Measurements from ENCODE around the gene USP36.

USP36 gene

GRCh38 chr17:78862073-78863023 is 21.7 kb upstream of the USP36 start:
- no peaks in the 10 kb centered on the region for H3K36me3 ChIP-seq (replicated peaks)
- no peaks in the 10 kb centered on the region for H3K9me3 ChIP-seq
- peaks cover 3% of the 10 kb centered on the region; the same call in 1 of the 2 replicates for H3K4me1 ChIP-seq
- no peak for DNase-seq (ENCODE audit: low spot score in 2 of 2)
- no peak overlapping the region for H3K4me3 ChIP-seq
- in situ Hi-C loops (cut with MboI; ENCODE audit: low sequenced_read_pairs): loop anchor here (5.0 kb wide), 1 partner anchor 105 kb away; no protein-coding TSS in a partner anchor
- H3K27me3 ChIP-seq (ENCODE audit: low read depth): no peaks in the 10 kb centered on the region

GRCh38 chr17:78861229-78861628 is 20.6 kb upstream of the USP36 start:
- in situ Hi-C loops (cut with MboI; ENCODE audit: low sequenced_read_pairs): loop anchor here (5.0 kb wide), 1 partner anchor 106 kb away; no protein-coding TSS in a partner anchor
- Histone ChIP-seq H3K9me3 (no peaks in the 10 kb centered on the region), H3K27me3 (ENCODE audit: low read depth) (no peaks in the 10 kb centered on the region), H3K36me3 (replicated peaks) (no peaks in the 10 kb centered on the region), H3K4me3 (no peak overlapping the region), H3K4me1 (peaks cover 3% of the 10 kb centered on the region; the same call in 1 of the 2 replicates)
- no peak for DNase-seq (ENCODE audit: low spot score in 2 of 2)

GRCh38 chr17:78859051-78859450 is 18.4 kb upstream of the USP36 start:
- no peaks in the 10 kb centered on the region for H3K4me1 ChIP-seq
- H3K4me3 ChIP-seq: no peak overlapping the region
- no peaks in the 10 kb centered on the region for H3K9me3 ChIP-seq
- DNase-seq (ENCODE audit: low spot score in 2 of 2): no peak
- in situ Hi-C loops (cut with MboI; ENCODE audit: low sequenced_read_pairs): no loop called here
- H3K27me3 ChIP-seq (ENCODE audit: low read depth): no peaks in the 10 kb centered on the region
- H3K36me3 ChIP-seq (replicated peaks): no peaks in the 10 kb centered on the region

GRCh38 chr17:78857266-78857665 is 16.7 kb upstream of the USP36 start:
- no peaks in the 10 kb centered on the region for H3K9me3 ChIP-seq
- H3K27me3 ChIP-seq (ENCODE audit: low read depth): no peaks in the 10 kb centered on the region
- no peaks in the 10 kb centered on the region for H3K36me3 ChIP-seq (replicated peaks)
- in situ Hi-C loops (cut with MboI; ENCODE audit: low sequenced_read_pairs): no loop called here
- no peaks in the 10 kb centered on the region for H3K4me1 ChIP-seq
- H3K4me3 ChIP-seq: no peak overlapping the region
- no peak for DNase-seq (ENCODE audit: low spot score in 2 of 2)

DNA sequence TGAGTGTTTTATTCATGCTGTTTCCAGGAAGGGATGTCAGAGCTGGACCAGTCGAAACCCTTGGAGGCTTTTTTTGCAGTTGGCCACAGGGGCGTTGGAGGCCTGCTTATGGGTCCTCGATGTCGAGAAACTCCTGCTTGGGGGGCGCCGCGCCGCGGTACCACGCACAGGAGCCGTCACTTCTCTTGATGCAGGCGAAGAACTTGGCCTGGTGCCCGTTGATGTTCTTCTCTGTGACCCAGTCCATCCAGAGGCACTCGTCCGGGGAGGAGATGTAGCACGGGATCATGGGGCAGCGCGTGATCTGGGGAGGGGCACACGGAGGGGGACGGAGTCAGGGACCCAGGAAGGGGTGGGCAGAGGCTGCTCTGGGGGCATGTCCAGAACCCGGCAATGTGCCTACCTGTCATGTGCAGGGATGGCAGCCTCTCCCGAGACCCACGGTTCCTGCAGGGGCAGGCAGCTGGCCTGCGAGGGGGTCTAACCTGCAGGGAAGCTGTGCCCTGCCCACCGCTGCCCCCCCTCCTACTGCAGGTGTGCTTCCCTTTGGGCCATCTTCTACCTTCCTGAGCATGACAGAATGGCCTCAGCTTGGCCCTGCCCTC is 15.0 kb upstream of the USP36 start:
- in situ Hi-C loops (cut with MboI; ENCODE audit: low sequenced_read_pairs): no loop called here
- DNase-seq (ENCODE audit: low spot score in 2 of 2): no peak
- Histone ChIP-seq H3K36me3 (replicated peaks) (no peaks in the 10 kb centered on the region), H3K27me3 (ENCODE audit: low read depth) (no peaks in the 10 kb centered on the region), H3K4me1 (no peaks in the 10 kb centered on the region), H3K9me3 (no peaks in the 10 kb centered on the region), H3K4me3 (no peak overlapping the region)

DNA sequence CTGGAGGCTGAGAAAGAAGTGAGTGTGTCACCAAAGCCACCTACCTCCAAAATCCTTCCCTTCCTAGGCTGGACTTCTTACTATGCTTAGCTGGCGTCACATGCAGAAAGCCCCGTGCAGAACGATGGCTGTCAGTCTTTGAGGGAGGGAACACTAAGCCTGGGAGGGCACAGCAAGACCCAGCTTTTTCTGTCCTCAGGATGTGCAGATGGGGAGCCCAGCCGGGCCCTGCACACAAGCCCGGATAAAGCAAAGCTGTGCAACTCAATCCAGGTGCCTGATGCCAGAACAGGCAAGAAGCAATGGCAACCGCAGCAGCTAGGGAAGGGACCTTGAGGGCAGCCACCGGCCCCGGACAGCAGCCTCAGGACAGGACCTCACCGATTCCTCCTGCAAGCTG is 13.9 kb upstream of the USP36 start:
- H3K36me3 ChIP-seq (replicated peaks): no peaks in the 10 kb centered on the region
- in situ Hi-C loops (cut with MboI; ENCODE audit: low sequenced_read_pairs): no loop called here
- H3K27me3 ChIP-seq (ENCODE audit: low read depth): no peaks in the 10 kb centered on the region
- H3K9me3 ChIP-seq: no peaks in the 10 kb centered on the region
- no peak for DNase-seq (ENCODE audit: low spot score in 2 of 2)
- no peak overlapping the region for H3K4me3 ChIP-seq
- no peaks in the 10 kb centered on the region for H3K4me1 ChIP-seq

GRCh38 chr17:78853926-78854394 is 13.3 kb upstream of the USP36 start:
- Histone ChIP-seq H3K27me3 (ENCODE audit: low read depth) (no peaks in the 10 kb centered on the region), H3K36me3 (replicated peaks) (no peaks in the 10 kb centered on the region), H3K9me3 (no peaks in the 10 kb centered on the region), H3K4me3 (no peak overlapping the region), H3K4me1 (no peaks in the 10 kb centered on the region)
- in situ Hi-C loops (cut with MboI; ENCODE audit: low sequenced_read_pairs): no loop called here
- DNase-seq (ENCODE audit: low spot score in 2 of 2): no peak

- Histone ChIP-seq H3K27me3 (ENCODE audit: low read depth) (no peaks in the 10 kb centered on the region), H3K4me3 (no peak overlapping the region), H3K36me3 (replicated peaks) (no peaks in the 10 kb centered on the region), H3K4me1 (no peaks in the 10 kb centered on the region), H3K9me3 (no peaks in the 10 kb centered on the region)
- DNase-seq (ENCODE audit: low spot score in 2 of 2): peak in 1 of 2 experiments; percentile 17
- in situ Hi-C loops (cut with MboI; ENCODE audit: low sequenced_read_pairs): no loop called here
These were observed 12.1 kb upstream of the USP36 start for GRCh38 chr17:78852709-78853121.

- DNase-seq (ENCODE audit: low spot score in 2 of 2): no peak
- Histone ChIP-seq H3K9me3 (no peaks in the 10 kb centered on the region), H3K4me3 (no peak overlapping the region), H3K4me1 (no peaks in the 10 kb centered on the region), H3K36me3 (replicated peaks) (no peaks in the 10 kb centered on the region), H3K27me3 (ENCODE audit: low read depth) (no peaks in the 10 kb centered on the region)
- in situ Hi-C loops (cut with MboI; ENCODE audit: low sequenced_read_pairs): no loop called here
These were observed 8.4 kb upstream of the USP36 start for GRCh38 chr17:78849026-78849425.

DNA sequence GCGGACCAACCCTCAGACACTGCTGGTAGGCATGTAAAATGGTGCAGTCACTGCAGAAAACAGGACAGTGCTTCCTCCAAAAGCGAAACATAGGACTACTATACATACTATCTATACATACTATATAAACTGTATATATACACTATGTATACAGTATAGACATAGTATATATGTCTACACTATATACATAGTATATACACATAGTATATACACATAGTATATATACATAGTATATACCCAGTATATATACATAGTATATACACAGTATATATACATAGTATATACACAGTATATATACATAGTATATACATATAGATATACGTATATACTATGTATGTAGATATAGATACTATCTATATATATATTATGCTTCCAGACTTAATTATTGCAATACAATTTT is 6.4 kb upstream of the USP36 start:
- DNase-seq (ENCODE audit: low spot score in 2 of 2): no peak
- H3K36me3 ChIP-seq (replicated peaks): no peaks in the 10 kb centered on the region
- H3K4me3 ChIP-seq: no peak overlapping the region
- H3K9me3 ChIP-seq: no peaks in the 10 kb centered on the region
- H3K27me3 ChIP-seq (ENCODE audit: low read depth): no peaks in the 10 kb centered on the region
- no peaks in the 10 kb centered on the region for H3K4me1 ChIP-seq
- in situ Hi-C loops (cut with MboI; ENCODE audit: low sequenced_read_pairs): no loop called here

GRCh38 chr17:78844301-78845005 is 3.8 kb upstream of the USP36 start:
- no peak overlapping the region for H3K4me3 ChIP-seq
- DNase-seq (ENCODE audit: low spot score in 2 of 2): no peak
- no peaks in the 10 kb centered on the region; the same call in 1 of the 2 replicates for H3K4me1 ChIP-seq
- in situ Hi-C loops (cut with MboI; ENCODE audit: low sequenced_read_pairs): no loop called here
- no peaks in the 10 kb centered on the region; the same call in 1 of the 2 replicates for H3K36me3 ChIP-seq (replicated peaks)
- no peaks in the 10 kb centered on the region for H3K27me3 ChIP-seq (ENCODE audit: low read depth)
- H3K9me3 ChIP-seq: no peaks in the 10 kb centered on the region

DNA sequence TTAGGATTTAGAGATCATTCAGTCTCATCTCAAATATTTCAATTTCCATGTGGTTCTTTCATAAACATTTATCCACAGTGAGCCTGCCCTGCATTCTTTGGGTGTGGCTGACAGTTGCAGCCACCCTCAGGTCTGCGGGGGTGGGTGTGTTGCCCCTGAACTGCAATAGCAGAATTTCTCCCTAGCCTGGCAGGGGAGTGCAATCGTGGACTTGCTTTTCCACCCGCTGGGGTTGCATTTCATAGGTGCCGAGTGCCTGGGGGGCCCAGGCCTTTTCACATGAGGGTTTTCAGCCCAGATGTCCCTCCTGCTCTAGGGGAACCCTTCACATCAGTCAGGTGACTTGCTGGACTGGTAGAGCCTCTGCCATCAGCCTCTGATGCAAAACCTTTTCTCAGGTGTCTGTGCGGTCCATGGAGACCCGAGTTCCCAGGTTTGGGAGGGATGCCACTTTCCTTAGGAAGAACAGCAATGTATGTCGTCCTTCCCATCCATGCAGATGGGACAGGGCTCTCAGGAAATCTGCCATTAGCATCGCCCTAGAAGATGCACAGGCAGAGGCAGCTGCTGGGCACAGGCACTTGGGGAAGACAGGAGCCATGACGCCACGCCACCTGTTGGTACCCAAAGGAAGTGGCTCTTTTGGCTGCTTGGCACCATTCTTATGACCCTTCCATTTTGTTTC is 2.4 kb upstream of the USP36 start:
- peaks cover 4% of the 10 kb centered on the region for H3K36me3 ChIP-seq (replicated peaks)
- in situ Hi-C loops (cut with MboI; ENCODE audit: low sequenced_read_pairs): no loop called here
- no peak overlapping the region for H3K4me3 ChIP-seq
- H3K9me3 ChIP-seq: no peaks in the 10 kb centered on the region
- peak; percentile 28 to 64 for DNase-seq (ENCODE audit: low spot score in 2 of 2)
- H3K4me1 ChIP-seq: peaks cover 8% of the 10 kb centered on the region
- H3K27me3 ChIP-seq (ENCODE audit: low read depth): no peaks in the 10 kb centered on the region

- peaks cover 30% of the 10 kb centered on the region for H3K36me3 ChIP-seq (replicated peaks)
- in situ Hi-C loops (cut with MboI; ENCODE audit: low sequenced_read_pairs): no loop called here
- H3K4me1 ChIP-seq: peaks cover 8% of the 10 kb centered on the region
- peak overlapping the region; percentile 78 for H3K4me3 ChIP-seq
- H3K27me3 ChIP-seq (ENCODE audit: low read depth): no peaks in the 10 kb centered on the region
- no peak for DNase-seq (ENCODE audit: low spot score in 2 of 2)
- no peaks in the 10 kb centered on the region for H3K9me3 ChIP-seq
These were observed 159 bp downstream of the USP36 start for GRCh38 chr17:78840530-78840779.

Measured in HAP-1 (cell line).